ENCODE results near the gene BORCS6. TPM values are rescaled to one million over a fixed set of nuclear protein-coding genes. Genes with fewer than 3 reads are reported as not detected.

BORCS6 gene
- total and polyA plus RNA-seq, 2 of the 13 experiments (the other 11 are each of a cell fraction or from before 2014, with no cell fraction given), result 2.0 to 5.1 TPM

- TF ChIP-seq MAFG (CRISPR knock-in tag; IDR thresholded peaks at IDR 0.05) (peak; percentile 57; the same call in 1 of the 2 replicates), TEAD2 (CRISPR knock-in tag; IDR thresholded peaks at IDR 0.05) (peak; percentile 93), ZNF557 (CRISPR knock-in tag; IDR thresholded peaks at IDR 0.05) (peak; percentile 99), ARNT (IDR thresholded peaks at IDR 0.05) (no peak), ZNF460 (CRISPR knock-in tag; IDR thresholded peaks at IDR 0.05; ENCODE audit: borderline replicate concordance) (no peak), HES4 (CRISPR knock-in tag; IDR thresholded peaks at IDR 0.05; ENCODE audit: borderline replicate concordance) (no peak), CEBPZ (IDR thresholded peaks at IDR 0.05; ENCODE audit: low read length) (no peak), ZNF644 (CRISPR knock-in tag; IDR thresholded peaks at IDR 0.05; ENCODE audit: low read depth) (no peak), ELK4 (CRISPR knock-in tag; IDR thresholded peaks at IDR 0.05; ENCODE audit: borderline replicate concordance) (0 out of 2 replicates have a peak, but pooled peaks have one; percentile 81), JUND (CRISPR knock-in tag; IDR thresholded peaks at IDR 0.05) (peak; percentile 90; the same call in 1 of the 2 replicates), PCBP2 (optimal IDR thresholded peaks at IDR 0.05; ENCODE audit: low read depth, low read length, poor library complexity, severe bottlenecking) (no peak), ZNF276 (CRISPR knock-in tag; IDR thresholded peaks at IDR 0.05; ENCODE audit: low read depth) (no peak), ZNF549 (CRISPR knock-in tag; IDR thresholded peaks at IDR 0.05) (0 out of 2 replicates have a peak, but pooled peaks have one; percentile 37), ZNF468 (CRISPR knock-in tag; IDR thresholded peaks at IDR 0.05) (peak; percentile 96), ZNF7 (CRISPR knock-in tag; IDR thresholded peaks at IDR 0.05) (peak; percentile 78), SMARCC2 (IDR thresholded peaks at IDR 0.05) (peak; percentile 69; the same call in 1 of the 2 replicates), MED13 (CRISPR knock-in tag; IDR thresholded peaks at IDR 0.05) (peak; percentile 96), ZGPAT (CRISPR knock-in tag; IDR thresholded peaks at IDR 0.05) (peak; percentile 99)
- TF ChIP-seq, protein P1, sequence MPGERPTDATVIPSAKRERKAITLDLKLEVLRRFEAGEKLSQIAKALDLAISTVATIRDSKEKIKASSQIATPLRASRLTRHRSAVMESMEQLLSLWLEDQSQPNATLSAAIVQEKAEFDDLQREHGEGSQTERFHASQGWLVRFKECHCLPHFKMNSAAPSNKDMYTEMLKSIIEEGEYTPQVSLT (CRISPR knock-in tag; IDR thresholded peaks at IDR 0.05; ENCODE audit: borderline replicate concordance, low read depth), result no peak
- TF ChIP-seq, protein P2, sequence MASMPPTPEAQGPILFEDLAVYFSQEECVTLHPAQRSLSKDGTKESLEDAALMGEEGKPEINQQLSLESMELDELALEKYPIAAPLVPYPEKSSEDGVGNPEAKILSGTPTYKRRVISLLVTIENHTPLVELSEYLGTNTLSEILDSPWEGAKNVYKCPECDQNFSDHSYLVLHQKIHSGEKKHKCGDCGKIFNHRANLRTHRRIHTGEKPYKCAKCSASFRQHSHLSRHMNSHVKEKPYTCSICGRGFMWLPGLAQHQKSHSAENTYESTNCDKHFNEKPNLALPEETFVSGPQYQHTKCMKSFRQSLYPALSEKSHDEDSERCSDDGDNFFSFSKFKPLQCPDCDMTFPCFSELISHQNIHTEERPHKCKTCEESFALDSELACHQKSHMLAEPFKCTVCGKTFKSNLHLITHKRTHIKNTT (CRISPR knock-in tag; IDR thresholded peaks at IDR 0.05), result peak; percentile 98; the same call in 1 of the 2 replicates
Measured at GRCh38 chr17:8173056-8173870, 16.7 kb downstream of the BORCS6 start (continued).

Measured in HepG2 (cell line).